GM12874 (cell line): Measurements from ENCODE around the gene GPR84.

Experiments
- CTCF ChIP-seq: IDR thresholded peaks from 2 replicates; pipeline ENCODE4 v1.5.1; 2011; ENCODE audit warnings: low read depth, mild to moderate bottlenecking, control low read depth, low read length, moderate library complexity; ENCODE audit not compliant: insufficient read depth

Gene GPR84

GRCh38 chr12:54369597-54370131 lies 5.4 kb upstream of the GPR84 start:
- no peak for TF ChIP-seq CTCF

- peak; percentile 91 for TF ChIP-seq CTCF
Observed at GRCh38 chr12:54368709-54369596, 4.7 kb upstream of the GPR84 start.

- no peak for TF ChIP-seq CTCF
Observed at GRCh38 chr12:54368025-54368708, 3.9 kb upstream of the GPR84 start.

- TF ChIP-seq CTCF: no peak
Observed at GRCh38 chr12:54363618-54364017, 668 bp downstream of the GPR84 start.

GRCh38 chr12:54363047-54363446 lies 1.2 kb downstream of the GPR84 start:
- TF ChIP-seq CTCF: no peak

- TF ChIP-seq CTCF: peak; percentile 91
Observed at GRCh38 chr12:54360717-54361456, 3.4 kb downstream of the GPR84 start.
